Endothelial cell (in vitro differentiated cells): ENCODE measurements around the gene C6orf89. TPM values are rescaled to one million over a fixed set of nuclear protein-coding genes. Genes with fewer than 3 reads are reported as not detected.

Source experiments
- DNase-seq: peaks from one replicate; pipeline ENCODE4 v3.0.0; 2021; ENCODE audit warnings: low spot score
- H3K27ac Mint-ChIP-seq: one replicate; pipeline ENCODE4 v1.8.0; 2021; ENCODE audit warnings: mixed read lengths, inconsistent platforms; ENCODE audit not compliant: unreplicated experiment
- H3K27me3 Mint-ChIP-seq: one replicate; pipeline ENCODE4 v1.8.0; 2021; ENCODE audit warnings: mild to moderate bottlenecking, moderate library complexity, mixed read lengths, inconsistent platforms; ENCODE audit not compliant: unreplicated experiment
- H3K36me3 Mint-ChIP-seq: one replicate; pipeline ENCODE4 v1.8.0; 2021; ENCODE audit warnings: mild to moderate bottlenecking, low read depth, mixed read lengths, inconsistent platforms; ENCODE audit not compliant: unreplicated experiment
- H3K4me1 Mint-ChIP-seq: one replicate; pipeline ENCODE4 v1.8.0; 2021; ENCODE audit warnings: mild to moderate bottlenecking, mixed read lengths, inconsistent platforms; ENCODE audit not compliant: unreplicated experiment
- H3K4me3 Mint-ChIP-seq: one replicate; pipeline ENCODE4 v1.8.0; 2021; ENCODE audit warnings: mild to moderate bottlenecking, mixed read lengths, inconsistent platforms; ENCODE audit not compliant: unreplicated experiment
- H3K9me3 Mint-ChIP-seq: one replicate; pipeline ENCODE4 v1.8.0; 2021; ENCODE audit warnings: mixed read lengths, inconsistent platforms; ENCODE audit not compliant: unreplicated experiment
- CTCF ChIP-seq: fragments of 200-600 bp; sonication (generic); IDR thresholded peaks from one replicate; pipeline ENCODE4 v1.5.0; 2021; ENCODE audit warnings: antibody characterized with exemption; ENCODE audit not compliant: unreplicated experiment
- total RNA-seq: library from RNA; stranded (reverse); fragmentation: NEBNext Ultra II Directional; extraction: Animal tissue kit (Norgen Biotek cat#: 25700); gene quantifications from one replicate; pipeline ENCODE4 v1.2.1, GENCODE V29; 2021; ENCODE audit not compliant: unreplicated experiment

C6orf89 gene
- total RNA-seq, 1 donor from 2014 or later, result 43.2 TPM

GRCh38 chr6:36913082-36913481 lies 27.3 kb downstream of the C6orf89 start:
- peaks cover 58% of the 10 kb centered on the region for H3K4me1 Mint-ChIP-seq
- TF ChIP-seq CTCF, result no peak
- H3K27me3 Mint-ChIP-seq, result peaks cover 2% of the 10 kb centered on the region
- no peak for DNase-seq
- no peak overlapping the region for H3K4me3 Mint-ChIP-seq
- H3K9me3 Mint-ChIP-seq, result no peaks in the 10 kb centered on the region
- H3K36me3 Mint-ChIP-seq, result peaks cover 7% of the 10 kb centered on the region
- H3K27ac Mint-ChIP-seq, result peak overlapping the region; percentile 95

- Mint-ChIP-seq H3K27ac (peak overlapping the region; percentile 95), H3K36me3 (peaks cover 11% of the 10 kb centered on the region), H3K27me3 (peaks cover 2% of the 10 kb centered on the region), H3K9me3 (no peaks in the 10 kb centered on the region), H3K4me3 (no peak overlapping the region), H3K4me1 (peaks cover 51% of the 10 kb centered on the region)
- peak; percentile 35 for TF ChIP-seq CTCF
- peak; percentile 67 for DNase-seq
Observed at GRCh38 chr6:36914227-36914794, 28.6 kb downstream of the C6orf89 start.

- Mint-ChIP-seq H3K27me3 (peaks cover 2% of the 10 kb centered on the region), H3K9me3 (no peaks in the 10 kb centered on the region), H3K27ac (no peak overlapping the region), H3K4me1 (peaks cover 48% of the 10 kb centered on the region), H3K4me3 (no peak overlapping the region), H3K36me3 (peaks cover 11% of the 10 kb centered on the region)
- DNase-seq, result no peak
- TF ChIP-seq CTCF, result no peak
Observed at GRCh38 chr6:36915599-36915998, 29.8 kb downstream of the C6orf89 start.

- Mint-ChIP-seq H3K9me3 (no peaks in the 10 kb centered on the region), H3K36me3 (peaks cover 12% of the 10 kb centered on the region), H3K27ac (peak overlapping the region; percentile 3), H3K4me1 (peaks cover 42% of the 10 kb centered on the region), H3K27me3 (peaks cover 2% of the 10 kb centered on the region), H3K4me3 (no peak overlapping the region)
- no peak for TF ChIP-seq CTCF
- no peak for DNase-seq
Observed at GRCh38 chr6:36916126-36916525, 30.4 kb downstream of the C6orf89 start.

GRCh38 chr6:36917541-36918193 lies 31.9 kb downstream of the C6orf89 start:
- Mint-ChIP-seq H3K27ac (no peak overlapping the region), H3K36me3 (peaks cover 15% of the 10 kb centered on the region), H3K4me3 (no peak overlapping the region), H3K27me3 (no peaks in the 10 kb centered on the region), H3K4me1 (peaks cover 30% of the 10 kb centered on the region), H3K9me3 (no peaks in the 10 kb centered on the region)
- no peak for TF ChIP-seq CTCF
- no peak for DNase-seq
